ENCODE data around the gene SYNE1.
"Not testable (repeated sequence)": the region's sequence is repeated elsewhere in the genome, so short reads cannot be mapped to it uniquely, and the experiment has no call there.

- TF ChIP-seq, protein P1, sequence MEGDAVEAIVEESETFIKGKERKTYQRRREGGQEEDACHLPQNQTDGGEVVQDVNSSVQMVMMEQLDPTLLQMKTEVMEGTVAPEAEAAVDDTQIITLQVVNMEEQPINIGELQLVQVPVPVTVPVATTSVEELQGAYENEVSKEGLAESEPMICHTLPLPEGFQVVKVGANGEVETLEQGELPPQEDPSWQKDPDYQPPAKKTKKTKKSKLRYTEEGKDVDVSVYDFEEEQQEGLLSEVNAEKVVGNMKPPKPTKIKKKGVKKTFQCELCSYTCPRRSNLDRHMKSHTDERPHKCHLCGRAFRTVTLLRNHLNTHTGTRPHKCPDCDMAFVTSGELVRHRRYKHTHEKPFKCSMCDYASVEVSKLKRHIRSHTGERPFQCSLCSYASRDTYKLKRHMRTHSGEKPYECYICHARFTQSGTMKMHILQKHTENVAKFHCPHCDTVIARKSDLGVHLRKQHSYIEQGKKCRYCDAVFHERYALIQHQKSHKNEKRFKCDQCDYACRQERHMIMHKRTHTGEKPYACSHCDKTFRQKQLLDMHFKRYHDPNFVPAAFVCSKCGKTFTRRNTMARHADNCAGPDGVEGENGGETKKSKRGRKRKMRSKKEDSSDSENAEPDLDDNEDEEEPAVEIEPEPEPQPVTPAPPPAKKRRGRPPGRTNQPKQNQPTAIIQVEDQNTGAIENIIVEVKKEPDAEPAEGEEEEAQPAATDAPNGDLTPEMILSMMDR (conservative IDR thresholded peaks at IDR 0.05; ENCODE audit: low read length), result not testable (repeated sequence)
- TF ChIP-seq EZH2phosphoT487 (IDR thresholded peaks at IDR 0.05; ENCODE audit: borderline replicate concordance, low read depth, low read length), result not testable (repeated sequence)
These were observed 9.6 kb upstream of the SYNE1 start for GRCh38 chr6:152646732-152647131.

Measured in OCI-LY7 (cell line).